HepG2 (cell line): ENCODE data around the gene UBC. TPM values are rescaled to one million over a fixed set of nuclear protein-coding genes. Genes with fewer than 3 reads are reported as not detected.

Experiments
- ATF7 ChIP-seq, 2 experiments: fragments of 450-650 bp in 1 of 2; sonication (generic) in 1 of 2; formaldehyde crosslinking in 1 of 2; IDR thresholded peaks; 2 replicates each; pipeline versions ENCODE4 v1.4.0 to v1.6.1; 2016 to 2020; ENCODE audit warnings: antibody characterized with exemption in 1 of 2, mild to moderate bottlenecking in 1 of 2, missing genetic modification reagents in 1 of 2
- ATM ChIP-seq: fragments of 450-650 bp; IDR thresholded peaks from 2 replicates; pipeline ENCODE4 v1.7.1; 2017; ENCODE audit warnings: mild to moderate bottlenecking, borderline replicate concordance
- CBFB ChIP-seq: sonication (generic); formaldehyde crosslinking; IDR thresholded peaks from 2 replicates; pipeline ENCODE4 v1.4.0; 2020; ENCODE audit warnings: missing genetic modification reagents
- CREM ChIP-seq, 2 experiments: sonication (generic) in 1 of 2; formaldehyde crosslinking in 1 of 2; IDR thresholded peaks; 2 replicates each; pipeline versions ENCODE4 v1.4.0 to v1.6.1; 2016 to 2020; ENCODE audit warnings: antibody characterized with exemption in 1 of 2, mild to moderate bottlenecking in 1 of 2, missing genetic modification reagents in 1 of 2
- ELF3 ChIP-seq: IDR thresholded peaks from 2 replicates; pipeline ENCODE4 v1.6.1; 2016; ENCODE audit warnings: missing genetic modification reagents, missing compliant biosample characterization
- EZH2 ChIP-seq: conservative IDR thresholded peaks from 2 replicates; pipeline ENCODE4 v1.6.1; 2012; ENCODE audit warnings: mild to moderate bottlenecking, low read depth, low read length, moderate library complexity
- FOXP1 ChIP-seq, 2 experiments: fragments of 450-650 bp in 1 of 2; IDR thresholded peaks; 2 replicates each; pipeline ENCODE4 v1.6.1; 2017 to 2018; ENCODE audit warnings: antibody characterized with exemption in 1 of 2
- HNRNPH1 ChIP-seq: fragments of 200-400 bp; formaldehyde crosslinking; optimal IDR thresholded peaks from 2 replicates; pipeline ENCODE3; 2017; ENCODE audit warnings: mild to moderate bottlenecking, low read depth, low read length
- HOXA5 ChIP-seq: sonication (generic); formaldehyde crosslinking; IDR thresholded peaks from 2 replicates; pipeline ENCODE4 v1.4.0; 2020; ENCODE audit warnings: missing genetic modification reagents
- KLF9 ChIP-seq: IDR thresholded peaks from 2 replicates; pipeline ENCODE4 v1.6.1; 2016; ENCODE audit warnings: low read depth
- MBNL3 ChIP-seq: fragments of 250-450 bp; sonication (Bioruptor Pico); conservative IDR thresholded peaks from 2 replicates; pipeline ENCODE4 v1.8.0; 2022; ENCODE audit warnings: mild to moderate bottlenecking, inconsistent platforms
- MZF1 ChIP-seq: sonication (generic); formaldehyde crosslinking; IDR thresholded peaks from 2 replicates; pipeline ENCODE4 v1.8.1; 2023; ENCODE audit warnings: mild to moderate bottlenecking, missing genetic modification reagents, borderline replicate concordance
- NCOA1 ChIP-seq: sonication (generic); formaldehyde crosslinking; IDR thresholded peaks from 2 replicates; pipeline ENCODE4 v1.9.0; 2021; ENCODE audit warnings: missing genetic modification reagents
- NFE2 ChIP-seq: sonication (generic); formaldehyde crosslinking; IDR thresholded peaks from 2 replicates; pipeline ENCODE4 v1.4.0; 2020; ENCODE audit warnings: missing genetic modification reagents
- PBX3 ChIP-seq: sonication (generic); formaldehyde crosslinking; IDR thresholded peaks from 2 replicates; pipeline ENCODE4 v1.8.1; 2023; ENCODE audit warnings: missing genetic modification reagents, inconsistent platforms, borderline replicate concordance
- REXO4 ChIP-seq: sonication (generic); formaldehyde crosslinking; IDR thresholded peaks from 2 replicates; pipeline ENCODE4 v1.8.0; 2022; ENCODE audit warnings: missing genetic modification reagents, mild to moderate bottlenecking, borderline replicate concordance
- RORA ChIP-seq: sonication (generic); formaldehyde crosslinking; IDR thresholded peaks from 2 replicates; pipeline ENCODE4 v1.5.0; 2020; ENCODE audit warnings: mild to moderate bottlenecking, missing genetic modification reagents, moderate library complexity
- SAFB2 ChIP-seq: sonication (generic); formaldehyde crosslinking; IDR thresholded peaks from 2 replicates; pipeline ENCODE4 v1.5.1; 2020; ENCODE audit warnings: missing genetic modification reagents, low read depth, mild to moderate bottlenecking, borderline replicate concordance
- TFAP4 ChIP-seq: sonication (generic); IDR thresholded peaks from 2 replicates; pipeline ENCODE4 v1.6.1; 2016; ENCODE audit warnings: low read depth, borderline replicate concordance
- TFDP1 ChIP-seq: IDR thresholded peaks from 2 replicates; pipeline ENCODE4 v1.6.1; 2016; ENCODE audit warnings: missing compliant biosample characterization, missing genetic modification reagents, borderline replicate concordance
- ZC3H13 ChIP-seq: sonication (generic); formaldehyde crosslinking; IDR thresholded peaks from 2 replicates; pipeline ENCODE4 v1.8.1; 2023; ENCODE audit warnings: mild to moderate bottlenecking, missing genetic modification reagents, moderate library complexity
- ZNF430 ChIP-seq: sonication (generic); formaldehyde crosslinking; IDR thresholded peaks from 2 replicates; pipeline ENCODE4 v1.9.0; 2021; ENCODE audit warnings: mild to moderate bottlenecking, missing genetic modification reagents
- ZNF460 ChIP-seq: sonication (generic); formaldehyde crosslinking; IDR thresholded peaks from 2 replicates; pipeline ENCODE4 v1.5.1; 2020; ENCODE audit warnings: missing genetic modification reagents, mild to moderate bottlenecking, borderline replicate concordance
- ZNF550 ChIP-seq: sonication (generic); formaldehyde crosslinking; IDR thresholded peaks from 2 replicates; pipeline ENCODE4 v1.4.0; 2020; ENCODE audit warnings: mild to moderate bottlenecking, missing genetic modification reagents, borderline replicate concordance
- ZNF567 ChIP-seq: sonication (generic); formaldehyde crosslinking; IDR thresholded peaks from 2 replicates; pipeline ENCODE4 v1.8.1; 2023; ENCODE audit warnings: mild to moderate bottlenecking, missing genetic modification reagents, borderline replicate concordance
- polyA plus RNA-seq, 8 experiments: library from polyadenylated mRNA; depleted of rRNA in 3 of 8; stranded (reverse) in 7 of 8; unstranded in 1 of 8; fragments of >200 nt; fragmentation: Illumina TruSeq in 4 of 8; extraction: Trizol in 4 of 8; gene quantifications; 2 replicates each; pipeline versions ENCODE4 v1.2.1 to v1.2.3, GENCODE V29; 2011 to 2016; ENCODE audit warnings: low read depth in 4 of 8, missing spikeins in 1 of 8, mixed read lengths in 1 of 8; ENCODE audit not compliant: insufficient read depth in 1 of 8
- total RNA-seq, 5 experiments: library from RNA; depleted of rRNA; stranded (reverse); fragments of >200 nt; fragmentation: Illumina TruSeq; extraction: Trizol; gene quantifications; 2 replicates each; pipeline ENCODE4 v1.2.3, GENCODE V29; 2016; ENCODE audit warnings: low read depth in 1 of 5

The UBC gene
- total and polyA plus RNA-seq, 2 of the 13 experiments (the other 11 are each of a cell fraction or from before 2014, with no cell fraction given): 805 to 1,432 TPM

GRCh38 chr12:124904306-124905098 lies 9.9 kb downstream of the UBC start (continued):
- peak; percentile 35; the same call in 1 of the 2 replicates for TF ChIP-seq CREM (IDR thresholded peaks at IDR 0.05)
- no peak for TF ChIP-seq CREM (CRISPR knock-in tag; IDR thresholded peaks at IDR 0.05)
- no peak for TF ChIP-seq FOXP1 (IDR thresholded peaks at IDR 0.05)
- peak; percentile 56 for TF ChIP-seq FOXP1 (CRISPR knock-in tag; IDR thresholded peaks at IDR 0.05)
- no peak for TF ChIP-seq ZC3H13 (CRISPR knock-in tag)
- TF ChIP-seq MBNL3 (CRISPR knock-in tag): no peak
- TF ChIP-seq CBFB: no peak
- TF ChIP-seq NCOA1 (CRISPR knock-in tag): no peak
- no peak for TF ChIP-seq HOXA5 (CRISPR knock-in tag)
- TF ChIP-seq ZNF430 (CRISPR knock-in tag): no peak; the same call in 1 of the 2 replicates
- peak; percentile 82 for TF ChIP-seq NFE2
- TF ChIP-seq EZH2: no peak
- TF ChIP-seq SAFB2 (CRISPR knock-in tag): 0 out of 2 replicates have a peak, but pooled peaks have one; percentile 28
- TF ChIP-seq TFAP4: peak; percentile 45; the same call in 1 of the 2 replicates
- peak; percentile 77 for TF ChIP-seq ELF3 (CRISPR knock-in tag)
- no peak for TF ChIP-seq ZNF460 (CRISPR knock-in tag)
- no peak for TF ChIP-seq ZNF567
- no peak for TF ChIP-seq HNRNPH1
- no peak for TF ChIP-seq REXO4 (CRISPR knock-in tag)
- no peak for TF ChIP-seq ZNF550 (CRISPR knock-in tag)
- no peak for TF ChIP-seq ATM
- peak; percentile 88; the same call in 1 of the 2 replicates for TF ChIP-seq TFDP1 (CRISPR knock-in tag)
- no peak for TF ChIP-seq RORA
- peak; percentile 84 for TF ChIP-seq ATF7 (IDR thresholded peaks at IDR 0.05)
- no peak for TF ChIP-seq ATF7 (CRISPR knock-in tag; IDR thresholded peaks at IDR 0.05)
- TF ChIP-seq KLF9 (CRISPR knock-in tag): no peak
- no peak for TF ChIP-seq PBX3
- TF ChIP-seq MZF1: no peak
